K562 (cell line): ENCODE data around the gene STK17A. TPM values are rescaled to one million over a fixed set of nuclear protein-coding genes. Genes with fewer than 3 reads are reported as not detected.

Experiments
- ATAC-seq: fragments of 200-7000 bp; cut with Tn5 transposase; 3 replicates; pipeline ENCODE4 v1.9.1; 2020; ENCODE audit warnings: moderate library complexity
- BruUV-seq: library from RNA; stranded (reverse); fragments of 400-500 nt; replicated peaks from 2 replicates; lab custom pipeline; 2021; lab: Mats Ljungman, UMichigan
- CTCF ChIA-PET: fragments of 300-600 bp; formaldehyde crosslinking; extraction: SDS; loops from one replicate; lab custom pipeline; 2021; ENCODE audit warnings: low intra/inter-chr PET ratio; lab: Yijun Ruan, JAX
- POLR2A ChIA-PET: fragments of 300-600, 350-650 bp; sonication (Branson Sonifier 250); formaldehyde crosslinking; extraction: SDS; loops from one replicate; lab custom pipeline; 2021; ENCODE audit warnings: antibody characterized with exemption, inconsistent platforms; lab: Yijun Ruan, JAX
- DNase-seq, 4 experiments: peaks; one replicate each; pipeline versions ENCODE4 v3.0.0 to v3.0.0-alpha.2; 2011 to 2018; ENCODE audit warnings: low spot score in 3 of 4, mixed read lengths in 3 of 4; ENCODE audit errors: extremely low read depth in 1 of 4
- FAIRE-seq: peaks from 2 replicates; lab custom pipeline; 2011; peaks lifted over from hg19 to GRCh38; lab: Jason Lieb, UNC
- H2AFZ ChIP-seq: 2 replicates; pipeline ENCODE4 v1.6.0; 2011; ENCODE audit warnings: low read depth, low read length, control low read depth, inconsistent platforms
- H3K27ac ChIP-seq: fragments of 200-600 bp; 3 replicates; pipeline ENCODE4 v1.8.0; 2011; ENCODE audit warnings: low read depth, mild to moderate bottlenecking, control low read depth, inconsistent platforms, low read length, moderate library complexity, mixed read lengths; ENCODE audit errors: extremely low read depth
- H3K27me3 ChIP-seq, 2 experiments: fragments of 300-600 bp in 1 of 2; 2 replicates in 1 of 2; 3 replicates in 1 of 2; pipeline versions ENCODE4 v1.6.0 to v1.8.0; 2011; ENCODE audit warnings: inconsistent platforms in 2 of 2, low read length in 2 of 2, mild to moderate bottlenecking in 1 of 2, mixed read lengths in 1 of 2, moderate library complexity in 1 of 2; ENCODE audit not compliant: control insufficient read depth in 2 of 2, insufficient read depth in 2 of 2
- H3K36me3 ChIP-seq: fragments of 300-600 bp; 3 replicates; pipeline ENCODE4 v1.8.0; 2011; ENCODE audit warnings: mild to moderate bottlenecking, low read length, inconsistent platforms; ENCODE audit not compliant: control insufficient read depth, insufficient read depth
- H3K4me1 ChIP-seq, 2 experiments: fragments of 200-600 bp in 1 of 2; replicated peaks in 1 of 2; 2 replicates in 1 of 2; 3 replicates in 1 of 2; pipeline versions ENCODE4 v1.5.1 to v1.8.0; 2011; ENCODE audit warnings: inconsistent platforms in 2 of 2, low read length in 2 of 2, mild to moderate bottlenecking in 1 of 2, mixed read lengths in 1 of 2, moderate library complexity in 1 of 2; ENCODE audit not compliant: control insufficient read depth in 2 of 2, insufficient read depth in 2 of 2
- H3K4me2 ChIP-seq: 2 replicates; pipeline ENCODE4 v1.6.1; 2011; ENCODE audit warnings: low read length, control low read depth, inconsistent platforms, mixed read lengths; ENCODE audit not compliant: insufficient read depth
- H3K4me3 ChIP-seq: fragments of 200-600 bp; sonication (generic), shearing (Covaris generic); 2 replicates; pipeline ENCODE4 v1.5.1; 2016; ENCODE audit warnings: control low read depth, inconsistent platforms
- H3K79me2 ChIP-seq: fragments of 200-600 bp; 3 replicates; pipeline ENCODE4 v1.8.0; 2011; ENCODE audit warnings: low read length, inconsistent platforms; ENCODE audit not compliant: control insufficient read depth, insufficient read depth
- H3K9ac ChIP-seq, 2 experiments: 2 replicates each; pipeline versions ENCODE4 v1.6.0 to v1.6.1; 2011; ENCODE audit warnings: low read depth in 2 of 2, low read length in 2 of 2, control low read depth in 1 of 2, inconsistent platforms in 1 of 2, mild to moderate bottlenecking in 1 of 2, mixed read lengths in 1 of 2; ENCODE audit not compliant: insufficient read depth in 1 of 2
- H3K9me1 ChIP-seq: one replicate; pipeline ENCODE4 v1.6.0; 2011; ENCODE audit warnings: inconsistent platforms, mild to moderate bottlenecking, low read length, moderate library complexity; ENCODE audit not compliant: control insufficient read depth, insufficient read depth
- H3K9me3 ChIP-seq: replicated peaks from 2 replicates; pipeline ENCODE4 v1.5.1; 2011; ENCODE audit warnings: low read depth, low read length, inconsistent platforms; ENCODE audit not compliant: control insufficient read depth, insufficient read depth
- H4K20me1 ChIP-seq: replicated peaks from 2 replicates; pipeline ENCODE4 v1.6.1; 2011; ENCODE audit warnings: low read length, inconsistent platforms, mixed read lengths; ENCODE audit not compliant: control insufficient read depth, insufficient read depth
- CHD1 ChIP-seq: fragments of 200-600 bp; sonication (generic); IDR thresholded peaks from one replicate; pipeline ENCODE4 v1.6.1; 2012; ENCODE audit warnings: mild to moderate bottlenecking, moderate library complexity, low read length, inconsistent platforms
- HDAC8 ChIP-seq: fragments of 450-650 bp; IDR thresholded peaks from 2 replicates; pipeline ENCODE4 v1.6.1; 2016; ENCODE audit warnings: mild to moderate bottlenecking, missing genetic modification characterization, moderate library complexity, missing compliant biosample characterization
- JUND ChIP-seq, 2 experiments: IDR thresholded peaks; 2 replicates in 1 of 2; 3 replicates in 1 of 2; pipeline ENCODE4 v1.6.1; 2011; ENCODE audit warnings: borderline replicate concordance in 2 of 2, low read depth in 2 of 2, low read length in 2 of 2, improper control_type of control experiment in 1 of 2, missing biosample characterization in 1 of 2, missing genetic modification characterization in 1 of 2, missing genetic modification reagents in 1 of 2
- L3MBTL2 ChIP-seq: fragments of 450-650 bp; IDR thresholded peaks from 2 replicates; pipeline ENCODE4 v1.6.1; 2016; ENCODE audit warnings: mild to moderate bottlenecking, moderate library complexity
- RBM17 ChIP-seq: fragments of 200-400 bp; formaldehyde crosslinking; IDR thresholded peaks from 2 replicates; pipeline ENCODE4 v1.6.1; 2017; ENCODE audit warnings: low read depth, mild to moderate bottlenecking, low read length, borderline replicate concordance
- USF1 ChIP-seq: sonication (generic); formaldehyde crosslinking; IDR thresholded peaks from 2 replicates; pipeline ENCODE4 v1.9.0; 2022; ENCODE audit warnings: mild to moderate bottlenecking, missing genetic modification reagents
- ZC3H11A ChIP-seq: IDR thresholded peaks from 2 replicates; pipeline ENCODE4 v1.6.1; 2012; ENCODE audit warnings: low read depth, low read length, improper control_type of control experiment
- ZFP91 ChIP-seq: sonication (generic); formaldehyde crosslinking; IDR thresholded peaks from 2 replicates; pipeline ENCODE4 v1.8.0; 2022; ENCODE audit warnings: mild to moderate bottlenecking, missing genetic modification reagents
- ZNF316 ChIP-seq: fragments of 450-650 bp; IDR thresholded peaks from 2 replicates; pipeline ENCODE4 v1.6.1; 2016
- WGBS: fragments of 100-300 bp; shearing (Covaris generic); methylation state at CpG from one replicate; pipeline ENCODE4 v1.1.6; 2016; ENCODE audit warnings: low coverage, mixed read lengths; ENCODE audit not compliant: insufficient coverage; ENCODE audit errors: missing lambda C conversion rate; 5-methylcytosine and 5-hydroxymethylcytosine counted together
- in situ Hi-C: fragments of 300-500 bp; cut with MboI; formaldehyde crosslinking; loops from 4 replicates; pipeline ENCODE4 v1.15.0; 2018; ENCODE audit warnings: inconsistent platforms, mixed read lengths
- intact Hi-C: fragments of 100-400 bp; cut with micrococcal nuclease; formaldehyde crosslinking; loops from 2 replicates; pipeline ENCODE4 v1.14.2; 2022
- polyA plus RNA-seq, 8 experiments: library from polyadenylated mRNA; depleted of rRNA in 4 of 8; stranded (reverse) in 5 of 8; unstranded in 3 of 8; fragments of >200 nt; fragmentation: Nextera tagmentation in 2 of 8; fragmentation: Illumina TruSeq in 1 of 8; extraction: Ambion mirVana in 2 of 8; extraction: Trizol in 1 of 8; gene quantifications; 2 replicates each; pipeline versions ENCODE4 v1.2.1 to v1.2.3, GENCODE V29; 2011 to 2014; ENCODE audit warnings: inconsistent platforms in 1 of 8, missing spikeins in 1 of 8
- total RNA-seq, 7 experiments: library from RNA; depleted of rRNA in 6 of 7; stranded (reverse); fragments of >200 nt in 6 of 7; fragmentation: Illumina TruSeq in 2 of 7; extraction: Trizol in 2 of 7; gene quantifications; 2 replicates each; pipeline versions ENCODE4 v1.2.1 to v1.2.3, GENCODE V29; 2011 to 2021; ENCODE audit warnings: low replicate concordance in 1 of 7
- TF ChIP-seq, protein P1 (sequence below): IDR thresholded peaks from 3 replicates; pipeline ENCODE4 v1.6.1; 2011; ENCODE audit warnings: borderline replicate concordance, mild to moderate bottlenecking, moderate library complexity; ENCODE audit not compliant: insufficient read length; ENCODE audit errors: extremely low read depth

The STK17A gene
- total and polyA plus RNA-seq, 9 of the 15 experiments (the other 6 are each of a cell fraction or from before 2014, with no cell fraction given), result 3.4 to 16.3 (median 13.2) TPM

- TF ChIP-seq USF1 (CRISPR knock-in tag) (peak; percentile 39), L3MBTL2 (peak; percentile 53), ZNF316 (no peak), ZFP91 (CRISPR knock-in tag) (no peak), HDAC8 (tag) (no peak), ZC3H11A (no peak), JUND (IDR thresholded peaks at IDR 0.05; ENCODE audit: borderline replicate concordance, low read depth, low read length) (peak; percentile 62; the same call in 1 of the 2 replicates), JUND (tag; IDR thresholded peaks at IDR 0.05; ENCODE audit: borderline replicate concordance, low read depth, low read length) (0 out of 3 replicates have a peak, but pooled peaks have one; percentile 44)
Measured at GRCh38 chr7:43559171-43559945, 23.6 kb upstream of the STK17A start (continued).

- no peak for FAIRE-seq
- Histone ChIP-seq H3K79me2 (no peaks in the 10 kb centered on the region), H3K36me3 (no peaks in the 10 kb centered on the region), H4K20me1 (no peaks in the 10 kb centered on the region), H3K9me1 (no peaks in the 10 kb centered on the region), H3K4me1 (no peaks in the 10 kb centered on the region), H3K9ac (no peak overlapping the region), H3K9me3 (no peaks in the 10 kb centered on the region), H3K27me3 (peaks cover 39 to 48% of the 10 kb centered on the region in 2 experiments), H3K4me3 (no peak overlapping the region), H3K4me2 (no peak overlapping the region), H2AFZ (no peak overlapping the region), H3K27ac (no peak overlapping the region)
- WGBS, result 11% methylated on average over 2 of the region's 2 CpGs
- intact Hi-C loops, result no loop called here
- in situ Hi-C loops, result no loop called here
- CTCF ChIA-PET, result no interaction called here
- POLR2A ChIA-PET, result no interaction called here
- no peak for ATAC-seq
- DNase-seq, result no peak
- no TSS peak for BruUV-seq
- no peak for TF ChIP-seq CHD1
- TF ChIP-seq, protein P1, sequence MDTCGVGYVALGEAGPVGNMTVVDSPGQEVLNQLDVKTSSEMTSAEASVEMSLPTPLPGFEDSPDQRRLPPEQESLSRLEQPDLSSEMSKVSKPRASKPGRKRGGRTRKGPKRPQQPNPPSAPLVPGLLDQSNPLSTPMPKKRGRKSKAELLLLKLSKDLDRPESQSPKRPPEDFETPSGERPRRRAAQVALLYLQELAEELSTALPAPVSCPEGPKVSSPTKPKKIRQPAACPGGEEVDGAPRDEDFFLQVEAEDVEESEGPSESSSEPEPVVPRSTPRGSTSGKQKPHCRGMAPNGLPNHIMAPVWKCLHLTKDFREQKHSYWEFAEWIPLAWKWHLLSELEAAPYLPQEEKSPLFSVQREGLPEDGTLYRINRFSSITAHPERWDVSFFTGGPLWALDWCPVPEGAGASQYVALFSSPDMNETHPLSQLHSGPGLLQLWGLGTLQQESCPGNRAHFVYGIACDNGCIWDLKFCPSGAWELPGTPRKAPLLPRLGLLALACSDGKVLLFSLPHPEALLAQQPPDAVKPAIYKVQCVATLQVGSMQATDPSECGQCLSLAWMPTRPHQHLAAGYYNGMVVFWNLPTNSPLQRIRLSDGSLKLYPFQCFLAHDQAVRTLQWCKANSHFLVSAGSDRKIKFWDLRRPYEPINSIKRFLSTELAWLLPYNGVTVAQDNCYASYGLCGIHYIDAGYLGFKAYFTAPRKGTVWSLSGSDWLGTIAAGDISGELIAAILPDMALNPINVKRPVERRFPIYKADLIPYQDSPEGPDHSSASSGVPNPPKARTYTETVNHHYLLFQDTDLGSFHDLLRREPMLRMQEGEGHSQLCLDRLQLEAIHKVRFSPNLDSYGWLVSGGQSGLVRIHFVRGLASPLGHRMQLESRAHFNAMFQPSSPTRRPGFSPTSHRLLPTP, result no peak
- no peak for TF ChIP-seq RBM17
- no peak for TF ChIP-seq ZC3H11A
Measured at GRCh38 chr7:43559946-43560335, 23.0 kb upstream of the STK17A start.
